Measurements from ENCODE around the gene MRPL36.
"Not testable (repeated sequence)": the region's sequence is repeated elsewhere in the genome, so short reads cannot be mapped to it uniquely, and the experiment has no call there.

MRPL36 gene

GRCh38 chr5:1799602-1800471 is at the start of gene MRPL36:
Gene MRPL36 (minus strand): TSS chr5:1799837. CDS start chr5:1798935, 902 bp downstream.
- peak; percentile 79 to 83 for DNase-seq

GRCh38 chr5:1847611-1848010 is 48.0 kb upstream of the MRPL36 start:
- no peak for DNase-seq

- no peak for DNase-seq
Measured at GRCh38 chr5:1847056-1847455, 47.4 kb upstream of the MRPL36 start.

- no peak for DNase-seq
Measured at GRCh38 chr5:1846583-1846982, 46.9 kb upstream of the MRPL36 start.

GRCh38 chr5:1845696-1846095 is 46.1 kb upstream of the MRPL36 start:
- DNase-seq, result no peak

GRCh38 chr5:1844708-1845436 is 45.2 kb upstream of the MRPL36 start:
- no peak for DNase-seq

GRCh38 chr5:1843761-1844160 is 44.1 kb upstream of the MRPL36 start:
- DNase-seq, result not testable (repeated sequence)

GRCh38 chr5:1842004-1842819 is 42.6 kb upstream of the MRPL36 start:
- no peak for DNase-seq

- DNase-seq, result no peak
Measured at GRCh38 chr5:1840741-1841521, 41.3 kb upstream of the MRPL36 start.

- no peak for DNase-seq
Measured at GRCh38 chr5:1840071-1840547, 40.5 kb upstream of the MRPL36 start.

GRCh38 chr5:1838013-1838412 is 38.4 kb upstream of the MRPL36 start:
- no peak for DNase-seq

- DNase-seq, result no peak
Measured at GRCh38 chr5:1836891-1837880, 37.5 kb upstream of the MRPL36 start.

GRCh38 chr5:1836176-1836890 is 36.7 kb upstream of the MRPL36 start:
- no peak for DNase-seq

- no peak for DNase-seq
Measured at GRCh38 chr5:1835431-1835830, 35.8 kb upstream of the MRPL36 start.

- DNase-seq, result no peak
Measured at GRCh38 chr5:1834721-1835429, 35.2 kb upstream of the MRPL36 start.

GRCh38 chr5:1834022-1834551 is 34.5 kb upstream of the MRPL36 start:
- no peak for DNase-seq

- no peak for DNase-seq
Measured at GRCh38 chr5:1833264-1834021, 33.8 kb upstream of the MRPL36 start.

- DNase-seq, result no peak
Measured at GRCh38 chr5:1832511-1833250, 33.0 kb upstream of the MRPL36 start.
